OCI-LY7 (cell line): ENCODE results near the gene HOXB5. TPM values are rescaled to one million over a fixed set of nuclear protein-coding genes. Genes with fewer than 3 reads are reported as not detected.

Source experiments
- BruUV-seq: library from RNA; stranded (reverse); fragments of 400-500 nt; replicated peaks from 2 replicates; lab custom pipeline; 2021; lab: Mats Ljungman, UMichigan
- CTCF ChIA-PET: fragments of 300-600 bp; sonication (Branson Sonifier 250); formaldehyde crosslinking; loops from one replicate; lab custom pipeline; 2022; ENCODE audit warnings: antibody characterized with exemption; ENCODE audit not compliant: unreplicated experiment; lab: Charles Lee
- POLR2A ChIA-PET: fragments of 300-600 bp; sonication (Branson Sonifier 250); formaldehyde crosslinking; loops from one replicate; lab custom pipeline; 2022; ENCODE audit warnings: antibody characterized with exemption; lab: Charles Lee
- DNase-seq: peaks from one replicate; pipeline ENCODE4 v3.0.0-alpha.2; 2015; ENCODE audit warnings: low spot score
- H2AFZ ChIP-seq: fragments of 200-600 bp; sonication (generic), shearing (Covaris generic); 2 replicates; pipeline ENCODE4 v1.6.1; 2014; ENCODE audit warnings: mild to moderate bottlenecking, antibody characterized with exemption, low read length, moderate library complexity
- H3K27ac ChIP-seq: fragments of 200-600 bp; sonication (generic); 2 replicates; pipeline ENCODE4 v1.5.1; 2014; ENCODE audit warnings: mixed run types, low read depth, mild to moderate bottlenecking, moderate library complexity, low read length, inconsistent platforms; ENCODE audit not compliant: poor library complexity, severe bottlenecking
- H3K36me3 ChIP-seq: fragments of 200-600 bp; sonication (generic); 2 replicates; pipeline ENCODE4 v1.6.1; 2014; ENCODE audit warnings: mild to moderate bottlenecking, antibody characterized with exemption, low read length, moderate library complexity, mixed read lengths; ENCODE audit not compliant: insufficient read depth
- H3K4me1 ChIP-seq: fragments of 200-600 bp; sonication (generic); 2 replicates; pipeline ENCODE4 v1.5.1; 2014; ENCODE audit warnings: mild to moderate bottlenecking, low read length; ENCODE audit not compliant: insufficient read depth, poor library complexity, severe bottlenecking
- H3K4me2 ChIP-seq: fragments of 200-600 bp; sonication (generic); 2 replicates; pipeline ENCODE4 v1.6.1; 2014; ENCODE audit warnings: mild to moderate bottlenecking, low read length
- H3K4me3 ChIP-seq: fragments of 200-600 bp; sonication (generic); 2 replicates; pipeline ENCODE4 v1.5.1; 2014; ENCODE audit warnings: mild to moderate bottlenecking, low read depth, low read length; ENCODE audit not compliant: poor library complexity, severe bottlenecking
- H3K79me2 ChIP-seq: fragments of 200-600 bp; sonication (generic); 2 replicates; pipeline ENCODE4 v1.6.1; 2016; ENCODE audit warnings: low read depth, mild to moderate bottlenecking, low read length, moderate library complexity, mixed read lengths; ENCODE audit not compliant: insufficient read depth
- H3K9me2 ChIP-seq: fragments of 200-600 bp; sonication (generic); 2 replicates; pipeline ENCODE4 v1.6.1; 2016; ENCODE audit warnings: mild to moderate bottlenecking, low read length, mixed read lengths; ENCODE audit not compliant: insufficient read depth
- H3K9me3 ChIP-seq: fragments of 200-600 bp; sonication (generic); 2 replicates; pipeline ENCODE4 v1.6.1; 2014; ENCODE audit warnings: mild to moderate bottlenecking, mixed run types, low read length, mixed read lengths
- H4K20me1 ChIP-seq: fragments of 200-600 bp; sonication (generic); 2 replicates; pipeline ENCODE4 v1.6.1; 2014; ENCODE audit warnings: mild to moderate bottlenecking, antibody characterized with exemption, low read length, moderate library complexity, mixed read lengths; ENCODE audit not compliant: insufficient read depth
- CTCF ChIP-seq: fragments of 200-600 bp; sonication (generic); conservative IDR thresholded peaks from 2 replicates; pipeline ENCODE4 v1.5.1; 2014; ENCODE audit warnings: mild to moderate bottlenecking, antibody characterized with exemption, low read length, moderate library complexity, mixed read lengths
- EZH2phosphoT487 ChIP-seq: fragments of 200-600 bp; sonication (generic); IDR thresholded peaks from 2 replicates; pipeline ENCODE4 v1.6.1; 2018; ENCODE audit warnings: low read depth, borderline replicate concordance, mild to moderate bottlenecking, mixed run types, antibody characterized with exemption, low read length, moderate library complexity, mixed read lengths
- intact Hi-C: fragments of 100-400 bp; cut with micrococcal nuclease; formaldehyde crosslinking; loops from one replicate; pipeline ENCODE4 v1.10.0; 2022; ENCODE audit not compliant: unreplicated experiment
- total RNA-seq, 2 experiments: library from RNA; depleted of rRNA in 1 of 2; stranded (reverse); fragments of >200 nt in 1 of 2; shearing (Covaris generic) in 1 of 2; gene quantifications; 2 replicates each; pipeline ENCODE4 v1.2.3, GENCODE V29; 2014 to 2022

Gene HOXB5
- total RNA-seq, 2 experiments from 2014 or later: not detected

GRCh38 chr17:48601539-48602425, 8.2 kb upstream of the HOXB5 start:
- Histone ChIP-seq H3K9me3 (no peaks in the 10 kb centered on the region), H3K9me2 (no peaks in the 10 kb centered on the region), H3K4me2 (no peak overlapping the region), H2AFZ (no peak overlapping the region), H3K79me2 (no peaks in the 10 kb centered on the region), H3K27ac (no peak overlapping the region), H4K20me1 (no peaks in the 10 kb centered on the region), H3K36me3 (no peaks in the 10 kb centered on the region), H3K4me3 (no peak overlapping the region), H3K4me1 (peaks cover 6% of the 10 kb centered on the region)
- no TSS peak for BruUV-seq
- ChIA-PET POLR2A (no interaction called here), CTCF (interaction anchor here (0.6 kb wide), 1 partner anchor 400 kb away, joined by 3 read pairs; no protein-coding TSS in a partner anchor)
- no peak for DNase-seq
- intact Hi-C loops: no loop called here
- TF ChIP-seq CTCF: no peak
- no peak for TF ChIP-seq EZH2phosphoT487

- Histone ChIP-seq H3K36me3 (no peaks in the 10 kb centered on the region), H3K79me2 (no peaks in the 10 kb centered on the region), H3K4me1 (peaks cover 6% of the 10 kb centered on the region), H4K20me1 (no peaks in the 10 kb centered on the region), H2AFZ (no peak overlapping the region), H3K9me3 (no peaks in the 10 kb centered on the region), H3K9me2 (no peaks in the 10 kb centered on the region), H3K4me3 (no peak overlapping the region), H3K4me2 (no peak overlapping the region), H3K27ac (no peak overlapping the region)
- no peak for TF ChIP-seq CTCF
- TF ChIP-seq EZH2phosphoT487: no peak
- CTCF ChIA-PET: interaction anchor here (0.6 kb wide), 1 partner anchor 400 kb away, joined by 3 read pairs; no protein-coding TSS in a partner anchor
- POLR2A ChIA-PET: no interaction called here
- BruUV-seq: no TSS peak
- DNase-seq: no peak
- intact Hi-C loops: no loop called here
These were observed 7.6 kb upstream of the HOXB5 start for GRCh38 chr17:48601207-48601538.
